ENCODE data around the gene DYNC1I1.

The DYNC1I1 gene

GRCh38 chr7:96026010-96026409 lies 253.7 kb downstream of the DYNC1I1 start:
- DNase-seq (ENCODE audit: low spot score), result no peak

DNA sequence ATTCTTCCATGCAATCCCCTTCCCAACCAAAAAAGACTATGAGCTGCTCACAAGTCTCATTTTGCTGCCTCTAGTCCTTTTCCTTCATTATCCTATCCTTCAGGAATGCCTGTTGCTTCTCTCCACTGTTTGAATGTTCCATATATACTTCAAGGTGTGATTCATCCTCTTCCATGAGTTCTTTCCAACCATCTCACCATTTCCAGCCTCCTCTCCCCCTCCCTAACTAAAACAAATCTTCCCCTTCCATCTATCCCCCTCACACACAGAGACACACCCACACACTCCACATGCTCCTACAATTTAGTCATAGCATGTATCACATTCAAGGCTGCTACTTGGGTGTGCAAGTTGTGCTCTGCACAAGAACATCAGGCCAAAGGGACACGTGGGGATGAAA lies 254.3 kb downstream of the DYNC1I1 start:
- no peak for DNase-seq (ENCODE audit: low spot score)

GRCh38 chr7:96028729-96029128 lies 256.4 kb downstream of the DYNC1I1 start:
- DNase-seq (ENCODE audit: low spot score), result no peak

GRCh38 chr7:96033009-96033598 lies 260.8 kb downstream of the DYNC1I1 start:
- no peak for DNase-seq (ENCODE audit: low spot score)

DNA sequence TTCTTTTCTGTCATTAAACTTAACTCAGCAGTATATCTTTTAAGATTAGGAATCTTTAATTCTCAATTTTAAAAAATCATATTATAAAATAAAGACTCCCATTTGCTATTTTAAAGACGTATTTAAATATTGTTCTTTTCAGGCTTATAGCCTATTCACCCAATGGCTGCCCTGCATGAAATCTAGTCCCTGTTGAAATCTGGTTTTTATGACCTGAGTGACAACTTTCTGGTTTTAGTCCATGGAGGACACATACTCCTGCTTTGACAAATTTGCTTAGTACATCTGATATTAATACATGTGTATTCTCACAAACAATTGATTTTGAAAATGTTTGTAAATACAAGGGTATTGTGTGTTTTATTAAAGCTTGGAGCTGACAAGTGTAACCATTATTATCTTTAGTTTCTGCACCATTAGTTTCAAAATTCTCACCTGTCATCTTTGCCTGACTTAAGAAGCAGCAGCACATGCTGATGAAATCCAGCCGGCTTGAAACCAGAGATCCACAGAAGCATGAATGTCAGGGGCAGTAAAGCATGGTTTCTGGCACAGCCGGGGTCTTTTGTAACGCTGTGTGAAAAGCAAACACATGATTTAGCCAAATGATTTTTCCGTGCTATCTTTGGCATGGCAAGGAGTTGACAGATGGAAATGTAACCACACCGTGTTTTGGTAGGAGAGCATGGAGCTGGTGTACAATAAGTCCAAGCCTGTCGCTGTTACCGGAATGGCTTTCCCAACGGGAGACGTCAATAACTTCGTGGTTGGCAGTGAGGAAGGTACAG lies 262.8 kb downstream of the DYNC1I1 start:
- no peak for DNase-seq (ENCODE audit: low spot score)

- no peak for DNase-seq (ENCODE audit: low spot score)
Observed at GRCh38 chr7:96040250-96040772, 268.0 kb downstream of the DYNC1I1 start.

- no peak for DNase-seq (ENCODE audit: low spot score)
Observed at GRCh38 chr7:96041171-96041570, 268.8 kb downstream of the DYNC1I1 start.

- DNase-seq (ENCODE audit: low spot score), result no peak
Observed at GRCh38 chr7:96045181-96045580, 272.8 kb downstream of the DYNC1I1 start.

DNA sequence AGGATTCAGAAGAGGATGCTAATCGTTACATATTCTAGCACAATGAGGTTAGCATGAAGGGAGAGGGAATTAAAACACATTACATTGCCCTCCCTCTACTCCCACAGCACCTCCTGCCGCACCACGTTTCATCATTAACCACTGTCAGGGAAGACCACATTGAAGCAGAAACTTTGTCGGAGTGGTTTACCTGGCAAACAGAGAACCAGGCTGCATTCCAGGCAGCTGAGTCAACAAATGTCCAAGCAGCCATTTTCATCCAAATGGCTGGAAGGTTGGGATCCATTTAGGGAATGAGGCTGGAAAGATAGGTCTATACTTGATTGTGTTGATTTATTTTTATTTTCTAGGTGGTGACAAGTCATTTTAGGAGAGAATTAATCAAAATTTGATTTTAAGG lies 273.6 kb downstream of the DYNC1I1 start:
- DNase-seq (ENCODE audit: low spot score), result no peak

DNA sequence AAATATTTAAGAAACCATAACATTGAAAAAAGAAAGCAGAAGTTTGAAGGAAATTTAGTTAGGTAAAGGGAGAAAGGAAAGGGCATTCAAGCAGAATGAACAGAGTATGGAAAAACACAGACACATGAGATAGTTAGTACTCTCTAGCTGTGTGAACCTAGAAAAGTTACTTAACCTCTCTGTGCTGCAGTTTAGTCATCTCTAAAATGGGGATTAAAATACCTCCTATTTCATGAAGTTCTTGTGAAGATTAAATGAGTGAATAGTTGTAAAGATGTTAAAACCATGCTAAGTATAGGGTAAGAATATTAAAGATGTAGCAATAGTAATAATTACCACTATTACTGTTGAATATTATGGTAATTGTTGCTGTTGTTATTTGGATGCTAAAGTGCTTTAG lies 279.9 kb downstream of the DYNC1I1 start:
- no peak for DNase-seq (ENCODE audit: low spot score)

- DNase-seq (ENCODE audit: low spot score), result no peak
Observed at GRCh38 chr7:96052860-96053470, 280.6 kb downstream of the DYNC1I1 start.

DNA sequence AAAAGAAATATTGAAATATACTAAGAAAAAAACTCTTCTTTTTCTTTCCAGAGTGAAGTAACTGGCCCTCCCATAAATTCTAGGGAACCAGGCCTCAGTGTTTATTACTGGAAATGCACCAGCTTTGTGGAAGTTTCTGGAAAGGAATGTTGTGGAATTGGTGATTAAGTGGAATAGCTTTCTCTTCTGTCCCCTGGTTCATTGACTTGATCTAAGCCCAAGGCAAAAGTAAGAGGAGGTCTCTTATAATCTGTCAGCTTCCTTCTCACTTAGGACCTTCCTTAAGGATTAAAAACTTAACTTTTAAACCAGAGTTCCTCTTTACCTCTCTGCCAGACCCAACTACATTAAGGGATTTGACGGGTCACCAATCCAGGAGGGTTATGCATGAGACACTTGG lies 283.4 kb downstream of the DYNC1I1 start:
- DNase-seq (ENCODE audit: low spot score), result no peak

GRCh38 chr7:96059075-96059474 lies 286.7 kb downstream of the DYNC1I1 start:
- DNase-seq (ENCODE audit: low spot score), result no peak

DNA sequence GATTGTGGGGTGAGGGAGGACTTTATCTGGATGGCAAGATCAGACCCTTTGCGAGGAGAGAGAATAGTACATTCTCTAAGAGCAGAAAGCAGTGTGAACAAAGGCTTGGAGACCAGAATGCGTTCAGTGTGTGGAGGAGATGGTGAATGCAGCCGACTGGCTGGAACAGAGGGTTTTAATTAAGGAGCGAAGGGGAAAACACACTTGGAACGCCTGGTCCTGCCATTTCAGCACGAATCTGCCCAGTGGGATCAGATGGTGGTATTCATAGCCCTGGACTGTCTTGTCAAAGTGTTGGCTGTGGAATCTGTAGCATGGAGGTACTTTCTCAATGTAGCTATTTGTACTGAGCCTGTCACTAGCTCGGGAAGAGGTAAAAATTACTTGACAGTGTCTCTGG lies 288.7 kb downstream of the DYNC1I1 start:
- DNase-seq (ENCODE audit: low spot score), result no peak

GRCh38 chr7:96061844-96062243 lies 289.5 kb downstream of the DYNC1I1 start:
- no peak for DNase-seq (ENCODE audit: low spot score)

DNA sequence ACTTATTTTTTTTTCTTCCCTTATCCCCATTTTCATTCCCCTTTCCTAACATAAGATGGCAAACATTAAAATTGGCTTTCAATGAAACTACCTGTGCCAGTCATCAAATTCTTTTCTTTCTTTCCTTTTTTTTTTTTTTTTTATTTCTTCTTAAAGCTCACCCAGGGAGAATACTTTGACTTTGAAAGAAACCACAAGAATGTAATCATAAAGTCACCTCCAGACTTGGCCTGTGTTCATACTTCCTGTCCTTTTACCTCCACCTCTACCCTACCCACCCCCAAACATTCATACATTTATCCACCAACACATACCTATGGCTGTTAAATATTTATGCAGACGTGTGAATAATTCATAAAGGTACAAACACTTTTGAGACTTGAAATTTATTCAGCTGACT lies 295.0 kb downstream of the DYNC1I1 start:
- DNase-seq (ENCODE audit: low spot score), result no peak

- DNase-seq (ENCODE audit: low spot score), result no peak
Observed at GRCh38 chr7:96069401-96069800, 297.0 kb downstream of the DYNC1I1 start.

DNA sequence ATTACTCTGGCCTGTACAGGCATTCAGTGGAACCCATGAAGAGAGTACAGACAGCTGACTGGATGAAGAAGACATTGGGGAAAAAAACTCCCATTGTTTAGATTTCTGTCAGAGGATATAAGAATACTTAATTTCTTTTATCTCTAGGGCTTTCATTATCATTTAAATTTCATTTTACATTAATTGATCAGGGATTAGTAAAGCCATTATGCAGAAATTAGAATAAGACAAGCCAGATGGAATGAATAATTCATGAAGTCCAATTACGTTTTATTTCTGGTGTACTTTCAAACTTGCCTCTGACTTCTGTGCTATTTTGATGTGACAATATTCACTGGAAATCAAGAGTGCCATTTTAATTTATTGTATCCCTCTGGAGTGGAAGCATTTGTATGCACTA lies 302.5 kb downstream of the DYNC1I1 start:
- DNase-seq (ENCODE audit: low spot score), result no peak

DNA sequence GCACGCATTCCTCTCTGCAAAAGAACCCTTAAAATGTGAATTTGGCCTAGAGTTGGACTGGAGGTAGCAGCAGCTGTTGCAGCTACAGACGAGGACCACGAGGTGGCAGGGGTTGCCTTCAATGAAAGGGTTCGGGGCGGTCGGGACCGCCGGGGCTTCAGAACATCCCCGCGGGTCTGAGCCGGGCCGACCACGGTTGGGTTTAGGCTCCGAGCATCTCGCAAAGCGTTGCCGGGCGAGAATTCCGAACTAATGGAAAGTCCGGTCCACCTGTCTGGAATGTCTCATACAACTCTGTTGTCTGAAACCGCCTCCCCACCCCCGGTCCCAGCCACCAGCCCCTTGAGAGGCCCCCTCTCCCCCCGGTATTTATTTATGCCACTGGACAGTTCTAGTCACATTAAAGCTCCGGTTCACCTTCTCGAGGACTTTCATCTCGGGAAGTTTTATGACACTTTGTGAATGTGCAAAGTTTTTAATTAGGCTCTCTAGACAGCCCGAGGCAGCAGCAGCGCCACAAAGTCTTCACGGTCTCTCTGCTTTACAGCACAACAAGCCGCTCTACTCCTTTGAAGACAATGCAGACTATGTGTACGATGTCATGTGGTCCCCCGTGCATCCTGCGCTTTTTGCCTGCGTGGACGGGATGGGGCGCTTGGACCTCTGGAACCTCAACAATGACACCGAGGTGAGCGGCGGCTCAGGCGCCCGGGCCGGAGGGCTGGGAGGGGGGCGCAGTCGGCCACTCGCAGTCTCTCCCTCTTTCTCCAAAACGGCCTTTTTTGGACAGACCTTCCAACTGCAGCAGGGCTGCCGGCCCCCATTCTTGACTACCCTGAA lies 303.4 kb downstream of the DYNC1I1 start:
- DNase-seq (ENCODE audit: low spot score), result peak; percentile 56

DNA sequence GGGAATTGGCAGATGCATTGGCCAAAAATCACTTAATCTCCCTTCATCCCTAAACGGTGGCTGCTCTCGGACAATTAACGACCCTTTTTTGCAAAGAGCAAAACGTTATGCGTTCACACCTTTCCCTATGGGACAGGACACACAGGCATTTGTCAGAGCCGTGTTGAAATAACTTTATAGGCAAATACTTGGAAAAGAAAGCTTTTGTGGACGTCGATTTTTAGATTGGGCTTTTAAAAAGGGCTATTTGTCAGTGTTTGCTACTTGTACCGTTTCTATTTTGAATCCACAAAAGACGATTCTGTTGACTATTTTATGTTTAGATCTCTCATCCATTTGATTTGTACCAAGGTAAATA lies 304.0 kb downstream of the DYNC1I1 start:
- no peak for DNase-seq (ENCODE audit: low spot score)

- DNase-seq (ENCODE audit: low spot score), result no peak
Observed at GRCh38 chr7:96080027-96080426, 307.7 kb downstream of the DYNC1I1 start.

DNA sequence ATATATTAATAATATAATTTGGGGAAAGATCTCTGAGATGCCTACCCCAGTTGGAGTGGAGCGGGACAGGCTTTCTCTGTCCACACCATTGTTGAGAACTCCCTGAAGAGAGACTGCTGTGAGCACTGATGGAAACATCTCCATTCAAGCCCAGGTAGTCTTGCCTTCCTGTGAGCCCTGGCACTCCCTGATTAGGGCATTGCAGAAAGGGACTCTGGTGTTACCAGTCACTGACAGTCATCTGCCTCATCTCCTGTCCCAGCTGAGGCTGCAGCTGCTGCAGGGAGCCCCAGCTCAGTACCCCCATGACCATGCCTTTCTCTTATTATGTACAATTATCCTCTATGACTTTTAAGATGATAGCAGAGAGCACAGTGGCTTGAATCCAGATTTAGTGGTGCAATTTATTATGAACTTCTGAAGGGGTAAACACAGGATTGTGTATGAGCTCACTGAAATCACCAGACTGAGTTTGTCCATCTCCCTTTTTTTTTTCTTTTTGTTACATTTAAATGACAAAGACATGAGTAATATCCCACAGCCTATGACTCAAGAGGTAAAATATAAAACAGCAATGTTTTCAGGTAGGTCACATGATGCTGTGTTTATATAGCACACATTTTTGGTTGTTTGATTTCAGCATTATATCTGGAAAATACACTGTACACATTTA lies 312.7 kb downstream of the DYNC1I1 start:
- peak; percentile 67 for DNase-seq (ENCODE audit: low spot score)
